GM23338 (cell line): ENCODE measurements around the gene SH2D6.
A peak's percentile ranks its signal among the peaks of the same experiment; 100 is the strongest.

ENCODE experiments used
- CREB1 ChIP-seq: fragments of 250-450 bp; sonication (Bioruptor Pico); IDR thresholded peaks from 2 replicates; pipeline ENCODE4 v1.5.0; 2020; ENCODE audit warnings: low read depth, mild to moderate bottlenecking, moderate library complexity
- EZH2 ChIP-seq: fragments of 200-600 bp; sonication (generic); IDR thresholded peaks from one replicate; pipeline ENCODE4 v1.8.0; 2017; ENCODE audit warnings: antibody characterized with exemption, mild to moderate bottlenecking, low read depth; ENCODE audit not compliant: unreplicated experiment
- EZH2phosphoT487 ChIP-seq: fragments of 200-600 bp; sonication (generic); IDR thresholded peaks from one replicate; pipeline ENCODE4 v1.8.1; 2018; ENCODE audit warnings: antibody characterized with exemption; ENCODE audit not compliant: unreplicated experiment
- JUNB ChIP-seq: IDR thresholded peaks from one replicate; pipeline ENCODE4 v1.6.1; 2016; ENCODE audit warnings: antibody characterized with exemption; ENCODE audit not compliant: unreplicated experiment
- NANOG ChIP-seq: IDR thresholded peaks from 2 replicates; pipeline ENCODE4 v1.6.1; 2016; ENCODE audit warnings: antibody characterized with exemption, borderline replicate concordance
- POLR2AphosphoS5 ChIP-seq: IDR thresholded peaks from 2 replicates; pipeline ENCODE4 v1.6.1; 2016; ENCODE audit warnings: antibody characterized with exemption, low read depth
- STAT1 ChIP-seq: IDR thresholded peaks from one replicate; pipeline ENCODE4 v1.6.1; 2016; ENCODE audit warnings: antibody characterized with exemption; ENCODE audit not compliant: unreplicated experiment
- ZNF331 ChIP-seq: fragments of 250-450 bp; sonication (Bioruptor Pico); IDR thresholded peaks from 2 replicates; pipeline ENCODE4 v1.5.0; 2020; ENCODE audit warnings: low read depth, mild to moderate bottlenecking, moderate library complexity
- TF ChIP-seq, protein P1 (sequence below), 2 experiments: fragments of 200-600 bp in 1 of 2; sonication (generic) in 1 of 2; conservative IDR thresholded peaks; 2 replicates each; pipeline versions ENCODE4 v1.5.1 to v1.6.1; 2016 to 2017; ENCODE audit warnings: antibody characterized with exemption in 2 of 2, low read depth in 2 of 2, mild to moderate bottlenecking in 2 of 2, moderate library complexity in 1 of 2
- TF ChIP-seq, protein P2 (sequence below): IDR thresholded peaks from one replicate; pipeline ENCODE4 v1.6.1; 2018; ENCODE audit warnings: antibody characterized with exemption; ENCODE audit not compliant: unreplicated experiment

DNA sequence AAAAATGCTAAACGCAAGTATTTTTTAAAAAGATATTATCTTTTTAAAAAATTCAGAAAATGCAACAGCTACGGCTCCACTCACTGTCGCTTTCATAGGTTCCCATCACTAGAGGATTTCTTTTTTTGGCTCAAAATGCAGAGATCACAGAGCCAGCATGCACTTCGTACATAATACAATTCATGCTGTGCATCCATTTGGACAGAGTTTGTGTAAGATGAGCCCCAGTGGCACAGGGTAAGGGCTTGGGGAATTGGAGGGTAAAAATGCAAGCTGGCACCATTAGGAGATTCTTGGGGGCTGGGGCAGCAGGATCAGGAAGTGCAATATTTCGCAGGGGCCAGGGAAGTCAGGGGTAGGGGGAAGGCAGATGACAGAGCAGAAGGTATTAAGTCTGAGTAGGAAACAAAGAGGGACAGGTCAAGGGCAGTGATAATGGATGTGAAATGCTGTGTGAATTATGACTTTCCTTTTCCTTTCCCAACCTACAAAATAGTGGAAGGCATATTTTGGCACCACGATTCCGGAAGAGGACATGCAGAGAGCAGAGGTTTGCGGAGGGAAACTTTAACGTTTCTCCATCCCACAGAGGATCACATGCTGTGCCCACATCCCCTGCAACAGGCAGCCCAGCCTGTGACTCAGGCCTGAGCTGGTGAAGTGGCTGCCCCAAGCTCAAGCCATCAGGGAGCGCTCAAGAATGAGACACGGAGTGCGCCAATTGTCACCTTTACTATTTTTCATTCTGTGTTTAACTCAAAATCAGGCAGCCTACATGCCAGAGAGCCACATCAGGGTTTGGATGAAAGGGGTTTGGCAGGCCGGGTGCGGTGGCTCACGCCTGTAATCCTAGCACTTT is 13.1 kb upstream of the SH2D6 start:
- TF ChIP-seq, protein P1, sequence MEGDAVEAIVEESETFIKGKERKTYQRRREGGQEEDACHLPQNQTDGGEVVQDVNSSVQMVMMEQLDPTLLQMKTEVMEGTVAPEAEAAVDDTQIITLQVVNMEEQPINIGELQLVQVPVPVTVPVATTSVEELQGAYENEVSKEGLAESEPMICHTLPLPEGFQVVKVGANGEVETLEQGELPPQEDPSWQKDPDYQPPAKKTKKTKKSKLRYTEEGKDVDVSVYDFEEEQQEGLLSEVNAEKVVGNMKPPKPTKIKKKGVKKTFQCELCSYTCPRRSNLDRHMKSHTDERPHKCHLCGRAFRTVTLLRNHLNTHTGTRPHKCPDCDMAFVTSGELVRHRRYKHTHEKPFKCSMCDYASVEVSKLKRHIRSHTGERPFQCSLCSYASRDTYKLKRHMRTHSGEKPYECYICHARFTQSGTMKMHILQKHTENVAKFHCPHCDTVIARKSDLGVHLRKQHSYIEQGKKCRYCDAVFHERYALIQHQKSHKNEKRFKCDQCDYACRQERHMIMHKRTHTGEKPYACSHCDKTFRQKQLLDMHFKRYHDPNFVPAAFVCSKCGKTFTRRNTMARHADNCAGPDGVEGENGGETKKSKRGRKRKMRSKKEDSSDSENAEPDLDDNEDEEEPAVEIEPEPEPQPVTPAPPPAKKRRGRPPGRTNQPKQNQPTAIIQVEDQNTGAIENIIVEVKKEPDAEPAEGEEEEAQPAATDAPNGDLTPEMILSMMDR (conservative IDR thresholded peaks at IDR 0.05; ENCODE audit: low read depth in 2 of 2): 0 out of 4 replicates have a peak, but pooled peaks of 1 of the 2 experiments have one; percentile 5
- TF ChIP-seq EZH2 (no peak), STAT1 (no peak), POLR2AphosphoS5 (no peak), EZH2phosphoT487 (no peak), NANOG (no peak), ZNF331 (CRISPR knock-in tag) (no peak), JUNB (no peak), CREB1 (CRISPR knock-in tag) (no peak)
- TF ChIP-seq, protein P2, sequence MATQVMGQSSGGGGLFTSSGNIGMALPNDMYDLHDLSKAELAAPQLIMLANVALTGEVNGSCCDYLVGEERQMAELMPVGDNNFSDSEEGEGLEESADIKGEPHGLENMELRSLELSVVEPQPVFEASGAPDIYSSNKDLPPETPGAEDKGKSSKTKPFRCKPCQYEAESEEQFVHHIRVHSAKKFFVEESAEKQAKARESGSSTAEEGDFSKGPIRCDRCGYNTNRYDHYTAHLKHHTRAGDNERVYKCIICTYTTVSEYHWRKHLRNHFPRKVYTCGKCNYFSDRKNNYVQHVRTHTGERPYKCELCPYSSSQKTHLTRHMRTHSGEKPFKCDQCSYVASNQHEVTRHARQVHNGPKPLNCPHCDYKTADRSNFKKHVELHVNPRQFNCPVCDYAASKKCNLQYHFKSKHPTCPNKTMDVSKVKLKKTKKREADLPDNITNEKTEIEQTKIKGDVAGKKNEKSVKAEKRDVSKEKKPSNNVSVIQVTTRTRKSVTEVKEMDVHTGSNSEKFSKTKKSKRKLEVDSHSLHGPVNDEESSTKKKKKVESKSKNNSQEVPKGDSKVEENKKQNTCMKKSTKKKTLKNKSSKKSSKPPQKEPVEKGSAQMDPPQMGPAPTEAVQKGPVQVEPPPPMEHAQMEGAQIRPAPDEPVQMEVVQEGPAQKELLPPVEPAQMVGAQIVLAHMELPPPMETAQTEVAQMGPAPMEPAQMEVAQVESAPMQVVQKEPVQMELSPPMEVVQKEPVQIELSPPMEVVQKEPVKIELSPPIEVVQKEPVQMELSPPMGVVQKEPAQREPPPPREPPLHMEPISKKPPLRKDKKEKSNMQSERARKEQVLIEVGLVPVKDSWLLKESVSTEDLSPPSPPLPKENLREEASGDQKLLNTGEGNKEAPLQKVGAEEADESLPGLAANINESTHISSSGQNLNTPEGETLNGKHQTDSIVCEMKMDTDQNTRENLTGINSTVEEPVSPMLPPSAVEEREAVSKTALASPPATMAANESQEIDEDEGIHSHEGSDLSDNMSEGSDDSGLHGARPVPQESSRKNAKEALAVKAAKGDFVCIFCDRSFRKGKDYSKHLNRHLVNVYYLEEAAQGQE: no peak
